Cardiac fibroblast (primary cell): ENCODE results near the gene CYSRT1.

Source experiments
- DNase-seq, 2 donors: peaks; one replicate each; pipeline versions ENCODE4 v3.0.0 to v3.0.0-alpha.2; 2010; ENCODE audit warnings: low read depth in 2 of 2
- H3K4me3 ChIP-seq, 2 donors: replicated peaks in 1 of 2; 1 replicate in 1 of 2; 2 replicates in 1 of 2; pipeline ENCODE4 v1.5.1; 2011; ENCODE audit warnings: low read depth in 2 of 2, low read length in 2 of 2, mild to moderate bottlenecking in 2 of 2, moderate library complexity in 1 of 2
- TF ChIP-seq, protein P1 (sequence below): IDR thresholded peaks from one replicate; pipeline ENCODE4 v1.5.1; 2011; ENCODE audit warnings: low read depth, mild to moderate bottlenecking, low read length, inconsistent platforms

The CYSRT1 gene

DNA sequence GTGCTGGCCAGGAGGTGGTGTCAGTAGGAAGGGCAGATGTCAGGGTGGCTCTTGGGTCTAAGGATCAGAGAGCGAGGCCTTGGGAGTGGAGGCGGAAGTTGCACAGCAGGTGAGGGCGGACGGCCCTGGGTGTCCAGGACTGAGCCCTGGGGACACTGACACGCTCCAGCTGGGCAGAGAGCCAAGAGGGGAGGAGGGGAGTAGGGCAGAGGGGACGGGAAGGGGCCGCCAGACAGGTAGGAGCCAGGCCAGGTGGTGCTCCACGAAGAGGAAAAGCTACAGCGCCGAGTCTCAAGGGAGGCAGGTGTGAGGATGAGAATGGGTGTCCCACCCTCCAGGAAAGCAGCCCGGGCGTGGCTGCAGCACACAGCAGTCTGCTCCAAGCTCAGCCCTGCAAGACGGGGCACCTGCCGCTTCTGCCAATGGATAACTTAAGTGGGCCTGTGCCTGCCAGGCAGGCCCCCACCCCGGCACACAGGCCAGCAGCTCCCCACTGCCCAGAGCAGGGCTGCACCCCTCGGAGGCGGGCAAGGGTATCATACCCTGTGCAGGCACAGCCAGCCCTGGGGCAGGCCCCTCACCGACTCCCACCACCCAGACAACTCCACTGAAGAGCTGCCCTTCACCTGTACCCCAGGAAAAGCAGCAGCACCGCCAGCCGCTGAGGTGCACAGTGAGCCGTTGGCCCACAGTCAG lies 29.3 kb upstream of the CYSRT1 start:
- no peak overlapping the region for H3K4me3 ChIP-seq
- no peak for DNase-seq
- TF ChIP-seq, protein P1, sequence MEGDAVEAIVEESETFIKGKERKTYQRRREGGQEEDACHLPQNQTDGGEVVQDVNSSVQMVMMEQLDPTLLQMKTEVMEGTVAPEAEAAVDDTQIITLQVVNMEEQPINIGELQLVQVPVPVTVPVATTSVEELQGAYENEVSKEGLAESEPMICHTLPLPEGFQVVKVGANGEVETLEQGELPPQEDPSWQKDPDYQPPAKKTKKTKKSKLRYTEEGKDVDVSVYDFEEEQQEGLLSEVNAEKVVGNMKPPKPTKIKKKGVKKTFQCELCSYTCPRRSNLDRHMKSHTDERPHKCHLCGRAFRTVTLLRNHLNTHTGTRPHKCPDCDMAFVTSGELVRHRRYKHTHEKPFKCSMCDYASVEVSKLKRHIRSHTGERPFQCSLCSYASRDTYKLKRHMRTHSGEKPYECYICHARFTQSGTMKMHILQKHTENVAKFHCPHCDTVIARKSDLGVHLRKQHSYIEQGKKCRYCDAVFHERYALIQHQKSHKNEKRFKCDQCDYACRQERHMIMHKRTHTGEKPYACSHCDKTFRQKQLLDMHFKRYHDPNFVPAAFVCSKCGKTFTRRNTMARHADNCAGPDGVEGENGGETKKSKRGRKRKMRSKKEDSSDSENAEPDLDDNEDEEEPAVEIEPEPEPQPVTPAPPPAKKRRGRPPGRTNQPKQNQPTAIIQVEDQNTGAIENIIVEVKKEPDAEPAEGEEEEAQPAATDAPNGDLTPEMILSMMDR, result no peak

DNA sequence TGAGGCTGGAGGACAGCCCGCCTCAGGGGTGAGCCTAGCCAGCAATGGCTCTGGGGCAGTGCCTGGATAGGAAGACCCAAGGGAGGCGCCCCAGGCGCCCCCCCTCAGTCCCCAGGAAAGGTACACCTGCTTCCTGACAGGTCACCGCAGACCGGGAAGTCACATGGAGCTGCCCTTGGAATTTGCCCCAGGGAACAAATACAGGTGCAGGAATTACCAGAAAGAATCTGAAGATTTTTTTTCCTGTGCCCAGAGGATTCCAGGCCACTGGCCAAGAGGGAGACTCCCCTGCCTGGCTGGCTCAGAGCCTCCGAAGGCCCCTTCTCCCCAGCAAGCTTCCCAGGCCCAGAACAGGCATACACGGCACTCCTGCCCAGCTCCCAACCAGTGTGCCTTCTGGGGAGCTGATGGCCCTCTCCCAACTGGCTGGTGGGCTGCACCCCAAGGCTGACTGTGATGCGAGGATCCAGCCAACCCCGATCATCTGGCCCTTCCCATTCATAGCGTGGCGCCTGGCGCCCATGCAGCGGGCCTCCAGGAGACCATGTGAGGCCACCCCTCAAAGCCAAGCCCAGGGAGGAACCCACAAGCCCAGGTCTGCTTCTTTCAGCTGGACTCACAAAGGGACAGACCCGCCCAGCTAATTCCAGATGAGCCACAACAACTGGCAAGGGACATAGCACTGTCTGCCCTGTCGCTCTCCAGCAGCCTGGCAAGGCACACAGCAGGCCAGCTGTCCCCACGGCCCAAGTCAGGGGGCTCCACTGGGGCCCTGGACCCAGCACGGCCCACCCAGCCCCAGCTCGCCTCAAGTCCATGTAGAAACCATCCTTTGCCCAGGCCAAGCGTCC lies 26.7 kb upstream of the CYSRT1 start:
- TF ChIP-seq, protein P1, result no peak
- H3K4me3 ChIP-seq, result no peak overlapping the region

DNA sequence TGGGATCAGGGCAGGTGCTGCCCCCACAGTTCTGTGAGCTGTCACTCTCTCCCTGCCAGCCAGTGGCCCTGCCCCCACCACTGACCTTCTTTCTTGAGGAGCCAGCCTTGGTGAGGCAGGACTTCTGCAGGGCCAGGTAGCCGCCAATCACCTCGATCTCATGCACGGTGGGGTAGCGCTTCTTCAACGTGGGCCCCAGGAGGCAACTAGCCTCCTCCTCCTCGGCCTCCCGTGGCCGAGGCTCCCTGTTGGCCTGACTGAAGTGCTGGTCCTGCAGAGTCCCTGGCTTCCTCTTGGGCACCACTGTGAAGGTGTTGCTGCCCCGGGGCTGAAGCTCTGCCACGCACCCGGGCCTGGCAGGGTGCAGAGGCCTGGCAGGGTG lies 26.1 kb upstream of the CYSRT1 start:
- peak overlapping the region; percentile 44 to 49 for H3K4me3 ChIP-seq
- no peak for DNase-seq
- TF ChIP-seq, protein P1, result no peak

More for the DNA sequence above, 26.7 kb upstream of the CYSRT1 start:
- DNase-seq, result no peak

DNA sequence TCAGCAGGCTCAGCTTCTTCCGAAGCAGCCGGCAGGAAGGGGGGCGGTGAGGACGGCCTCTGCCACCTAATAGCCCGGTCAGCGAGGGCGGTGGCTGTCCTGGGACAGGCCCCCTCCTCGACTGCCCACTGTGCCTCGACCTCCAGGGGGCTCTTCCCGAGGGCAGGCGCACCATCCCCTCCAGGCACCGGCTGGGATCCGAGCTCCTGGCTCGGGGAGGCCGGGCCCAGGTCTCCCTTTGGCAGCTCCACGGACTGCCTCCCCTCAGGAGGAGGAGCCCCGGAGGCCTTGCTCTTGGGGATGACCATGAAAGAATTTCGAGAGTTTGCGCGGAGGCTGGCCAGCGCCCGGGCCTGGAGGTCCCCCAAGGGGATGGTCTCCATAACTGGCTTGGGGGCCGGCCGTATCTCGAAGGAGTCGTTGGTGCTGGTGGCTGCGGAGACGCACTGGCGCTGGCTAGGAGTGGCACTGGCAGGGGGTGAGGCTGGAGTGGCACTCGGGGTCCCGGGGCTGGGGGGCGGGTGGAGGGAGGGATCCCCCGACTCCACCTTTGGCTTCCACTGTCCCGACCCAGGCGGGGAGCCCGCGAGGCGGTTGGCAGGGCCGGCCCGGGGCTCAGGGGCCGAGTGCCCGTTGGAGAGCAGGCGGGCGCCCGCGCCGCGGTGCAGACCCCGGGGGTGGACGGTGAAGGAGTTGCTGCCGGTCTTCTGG lies 25.4 kb upstream of the CYSRT1 start:
- DNase-seq, result peak in 1 of 2 donors; percentile 48
- TF ChIP-seq, protein P1, result peak; percentile 9
- peak overlapping the region; percentile 44 to 49 for H3K4me3 ChIP-seq

DNA sequence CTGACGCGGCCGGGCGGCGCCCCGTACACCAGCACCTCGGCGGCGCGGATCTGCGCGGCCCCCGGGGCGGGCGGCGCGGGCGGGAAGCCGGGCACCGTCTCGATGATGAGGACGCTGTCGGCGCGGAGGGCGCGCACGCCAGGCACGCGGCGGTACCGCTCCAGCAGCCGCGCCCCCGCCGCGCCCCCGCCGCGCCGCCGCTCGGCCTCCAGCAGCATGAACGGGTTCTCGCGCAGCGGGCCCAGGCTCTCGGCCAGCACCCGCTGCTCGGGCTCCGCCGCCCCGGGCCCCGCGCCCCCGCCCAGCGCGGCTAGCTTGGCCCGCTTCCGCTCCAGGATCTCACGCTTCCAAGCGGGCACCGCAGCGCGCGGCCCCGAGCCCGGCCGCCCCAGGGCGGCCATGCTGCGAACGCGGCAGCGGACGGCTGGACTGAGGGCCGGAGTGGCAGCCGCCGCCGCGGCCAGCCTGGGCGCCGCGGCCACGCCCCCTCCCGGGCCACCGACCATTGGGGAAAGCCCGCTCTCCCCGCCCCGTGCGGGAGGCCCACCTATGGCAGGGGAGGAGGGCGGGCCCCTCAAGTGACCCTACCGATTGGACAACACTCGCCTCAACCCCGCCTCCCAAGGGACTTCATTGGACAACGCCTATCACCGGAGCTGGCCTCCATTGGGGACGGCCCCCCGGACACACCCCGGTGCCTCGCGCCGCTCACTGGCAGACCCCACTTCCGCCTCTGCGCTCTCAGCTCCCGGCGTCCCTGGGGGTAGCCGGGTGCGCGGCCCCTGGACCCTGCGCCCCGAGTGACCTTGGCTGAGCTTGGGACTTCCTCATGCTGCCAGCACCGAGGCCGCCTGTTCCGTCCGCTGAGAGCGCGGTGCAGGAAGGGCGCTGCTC lies 24.4 kb upstream of the CYSRT1 start, which contains the start of gene TPRN:
TSS of gene TPRN (minus strand) at position 431 of the 894 bp plus-strand sequence. CDS start at position 401, 30 bp downstream.
- peak within 1 kb of the TSS; percentile 53 to 76 for H3K4me3 ChIP-seq
- TF ChIP-seq, protein P1, result no peak

More for the DNA sequence above, 24.4 kb upstream of the CYSRT1 start, which contains the start of gene TPRN:
- peak; percentile 99 for DNase-seq
